Activated CD4-positive, alpha-beta T cell treated with anti-CD3 and anti-CD28 coated beads, Interleukin-2, amount 50 U/mL, for 16 hours (primary cell): ENCODE data around the gene PEAK3.

Experiments used
- DNase-seq: peaks from one replicate; pipeline ENCODE4 v3.0.0-alpha.2; 2020

PEAK3 gene, protein sequence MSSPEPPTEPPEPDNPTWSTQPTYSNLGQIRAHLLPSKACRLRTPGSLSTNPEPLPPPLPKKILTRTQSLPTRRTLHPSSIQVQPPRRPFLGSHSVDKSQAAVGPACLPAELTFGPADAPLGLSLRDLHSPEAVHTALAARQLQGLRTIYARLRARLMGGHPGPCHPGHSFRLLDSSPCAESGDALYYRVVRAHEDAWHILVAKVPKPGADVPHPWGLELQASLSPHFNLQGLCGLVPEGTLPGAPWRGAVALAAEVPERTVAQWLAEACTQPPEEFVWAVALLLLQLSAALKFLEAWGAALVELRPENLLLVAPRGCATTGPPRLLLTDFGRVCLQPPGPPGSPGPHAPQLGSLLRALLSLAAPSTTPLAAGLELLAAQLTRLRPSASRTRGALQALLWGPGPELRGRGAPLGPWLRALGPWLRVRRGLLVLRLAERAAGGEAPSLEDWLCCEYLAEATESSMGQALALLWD

GRCh38 chr19:2282062-2282861 is at the start of gene PEAK3:
TSS of gene PEAK3 (minus strand) at chr19:2282175. CDS start at chr19:2280931, 1,244 bp downstream.
- DNase-seq, result no peak

DNA sequence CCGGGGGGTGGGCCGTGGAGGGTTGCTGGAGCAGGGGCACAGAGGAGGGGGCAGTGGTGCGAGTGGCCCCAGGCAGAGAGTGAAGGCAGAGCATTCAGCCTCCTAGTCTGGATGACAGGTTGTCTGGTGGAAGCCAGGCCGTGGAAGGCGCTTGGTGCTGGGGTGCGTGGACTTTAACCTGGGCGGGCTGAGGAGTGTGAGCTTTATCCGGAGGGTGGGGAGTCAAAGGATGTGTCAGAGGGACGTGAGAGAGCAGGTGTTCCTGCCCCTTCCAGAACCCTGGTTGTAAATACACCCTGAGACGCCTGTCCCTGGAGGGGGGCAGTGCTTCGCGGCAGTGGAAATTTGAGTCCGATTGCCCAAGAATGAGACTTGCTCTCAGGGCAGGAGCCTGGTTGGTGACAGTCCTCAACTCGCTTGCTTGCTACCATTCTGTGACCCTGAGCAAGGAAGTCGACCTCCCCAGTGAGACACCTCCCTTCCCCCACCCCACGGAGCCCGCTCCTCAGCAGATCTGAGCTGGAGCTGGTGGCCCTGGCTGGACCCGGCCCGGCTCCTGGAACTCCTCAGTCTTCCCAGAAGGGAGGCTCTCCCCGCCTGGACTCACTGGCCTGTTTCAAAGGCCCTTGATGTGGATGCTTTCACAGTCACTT is 48.8 kb upstream of the PEAK3 start:
- no peak for DNase-seq

GRCh38 chr19:2330255-2330631 is 48.3 kb upstream of the PEAK3 start:
- DNase-seq, result no peak

DNA sequence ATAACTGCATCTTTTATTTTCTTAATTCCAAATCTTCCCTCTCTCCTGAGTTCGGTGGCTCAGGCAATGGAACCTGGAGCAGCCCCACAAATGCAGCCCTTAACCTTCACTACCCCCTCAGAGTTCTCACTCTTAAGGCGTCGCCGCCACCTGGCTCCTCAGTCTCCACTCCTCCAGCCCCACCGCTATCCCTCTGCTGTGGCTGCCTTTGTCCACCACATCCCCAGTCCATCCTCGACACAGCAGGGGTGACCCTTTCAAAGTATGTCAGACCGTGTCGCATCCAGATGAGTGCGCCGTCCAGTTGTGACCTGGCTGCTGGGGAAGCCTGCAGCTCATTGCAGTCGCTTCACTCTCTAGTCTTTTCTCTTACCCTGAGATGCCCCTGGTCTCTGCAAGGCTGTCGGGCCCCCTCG is 47.5 kb upstream of the PEAK3 start:
- no peak for DNase-seq

DNA sequence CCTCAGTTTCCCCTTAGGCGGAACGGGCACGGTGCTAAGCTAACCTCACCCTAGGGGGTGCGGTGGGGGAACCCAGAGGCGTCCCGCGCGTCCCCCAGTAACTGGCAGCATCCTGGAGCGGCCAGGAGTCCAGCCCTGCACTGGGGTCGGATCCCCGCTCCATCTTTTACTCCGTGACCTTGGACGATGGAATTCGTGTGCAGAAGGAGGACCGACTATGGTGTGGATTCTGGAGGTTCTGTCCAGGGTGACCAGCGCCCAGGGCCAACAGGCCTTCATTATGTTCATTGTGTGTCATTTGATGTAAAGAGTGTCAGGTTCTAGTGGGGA is 47.1 kb upstream of the PEAK3 start:
- no peak for DNase-seq

DNA sequence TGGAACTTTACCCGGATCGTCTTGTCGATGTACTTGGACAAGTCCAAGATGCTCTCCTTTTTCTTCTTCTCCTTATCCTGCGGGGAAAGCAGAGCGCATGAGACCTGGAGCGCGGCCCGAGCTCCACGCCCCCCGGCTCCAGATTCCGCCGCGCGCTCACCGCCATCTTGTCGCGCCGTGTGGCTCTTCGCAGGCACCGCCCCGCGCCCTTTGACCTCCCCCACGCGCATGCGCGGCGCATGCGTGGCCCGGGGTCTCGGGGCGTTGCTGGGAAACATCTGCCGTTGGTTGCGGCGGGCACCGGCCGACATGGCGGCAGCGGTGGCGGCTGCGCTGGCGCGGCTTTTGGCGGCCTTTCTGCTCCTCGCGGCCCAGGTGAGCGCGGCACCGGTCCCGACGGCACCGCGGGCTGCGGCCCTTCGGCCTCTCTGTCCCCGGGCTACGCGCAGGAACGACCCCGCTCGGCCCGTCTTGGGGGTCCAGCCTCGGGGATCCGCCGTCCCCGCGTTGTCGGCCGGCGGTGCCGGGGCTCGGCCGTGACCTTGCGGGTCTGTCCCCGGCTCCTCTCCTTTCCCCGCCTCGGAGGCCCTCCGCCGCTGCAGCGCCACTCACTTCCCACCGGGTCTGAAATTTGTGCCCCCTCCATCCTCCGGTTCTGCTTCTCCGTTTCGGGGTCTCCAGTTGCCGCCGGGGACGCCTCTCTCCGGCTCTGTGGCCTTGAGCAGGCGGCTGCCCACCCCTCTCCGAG is 46.6 kb upstream of the PEAK3 start, which contains the start of the genes LSM7 and SPPL2B:
LSM7 (minus strand) TSS at position 186 of the 748 bp plus-strand sequence; CDS start at position 166, 20 bp downstream.
SPPL2B (plus strand) TSS at position 284 of the 748 bp plus-strand sequence; CDS start at position 310, 26 bp downstream.
- peak; percentile 94 for DNase-seq

DNA sequence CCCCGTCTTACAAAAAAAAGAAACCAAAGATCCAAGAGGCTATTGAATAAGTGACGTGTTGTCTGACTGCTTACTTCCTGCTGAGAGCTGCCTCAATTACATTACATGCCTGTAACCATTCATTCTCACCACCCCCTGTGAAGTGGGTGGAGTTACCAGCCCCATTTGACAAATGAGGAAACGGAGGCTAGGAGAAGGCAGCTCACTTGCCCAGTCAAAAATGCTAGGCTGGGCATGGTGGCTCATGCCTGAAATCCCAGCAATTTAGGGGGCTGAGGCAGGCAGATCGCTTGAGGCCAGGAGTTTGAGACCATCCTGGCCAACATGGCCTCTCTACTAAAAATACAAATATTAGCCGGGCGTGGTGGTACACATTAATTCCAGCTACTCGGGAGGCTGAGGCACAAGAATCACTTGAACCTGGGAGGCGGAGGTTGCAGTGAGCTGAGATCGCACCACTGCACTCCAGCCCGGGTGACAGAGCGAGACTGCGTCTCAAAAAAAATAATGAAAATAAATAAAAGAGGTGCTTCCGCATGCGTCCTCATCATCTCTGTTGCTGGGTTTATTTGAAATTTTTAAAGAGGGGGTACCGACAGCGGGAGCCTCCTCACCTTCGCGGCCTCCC is 45.9 kb upstream of the PEAK3 start:
- DNase-seq, result peak; percentile 91

DNA sequence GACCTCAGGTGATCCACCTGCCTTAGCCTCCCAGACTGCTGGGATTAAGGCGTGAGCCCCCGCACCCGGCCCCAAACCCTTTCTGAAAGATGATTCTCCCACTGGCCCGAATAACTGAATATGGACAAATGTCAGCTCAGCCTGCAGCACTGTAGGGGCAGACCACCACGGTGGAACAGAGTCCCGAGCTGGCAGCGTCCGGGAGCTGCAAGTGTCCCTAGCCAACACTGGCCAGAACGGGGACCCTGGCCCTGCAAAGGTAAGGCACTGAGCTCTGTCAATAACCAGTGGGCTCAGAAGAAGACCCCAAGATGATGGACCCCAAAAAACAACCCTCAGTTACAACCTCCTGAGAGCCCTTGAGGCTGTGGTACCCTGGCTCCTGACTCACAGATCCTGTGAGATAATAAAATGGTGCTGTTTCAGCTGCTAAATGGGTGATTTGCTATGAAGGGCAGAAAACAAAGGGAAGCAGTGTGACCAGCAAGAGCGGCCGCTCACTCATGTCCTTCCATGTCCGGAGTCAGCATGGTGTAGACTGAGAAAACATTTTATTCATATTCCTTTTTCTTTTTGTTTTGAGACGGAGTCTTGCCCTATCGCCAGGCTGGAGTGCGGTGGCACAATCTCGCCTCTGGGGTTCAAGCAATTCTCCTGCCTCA is 44.9 kb upstream of the PEAK3 start:
- DNase-seq, result no peak

- no peak for DNase-seq
These were observed 43.5 kb upstream of the PEAK3 start for GRCh38 chr19:2325281-2326046.

DNA sequence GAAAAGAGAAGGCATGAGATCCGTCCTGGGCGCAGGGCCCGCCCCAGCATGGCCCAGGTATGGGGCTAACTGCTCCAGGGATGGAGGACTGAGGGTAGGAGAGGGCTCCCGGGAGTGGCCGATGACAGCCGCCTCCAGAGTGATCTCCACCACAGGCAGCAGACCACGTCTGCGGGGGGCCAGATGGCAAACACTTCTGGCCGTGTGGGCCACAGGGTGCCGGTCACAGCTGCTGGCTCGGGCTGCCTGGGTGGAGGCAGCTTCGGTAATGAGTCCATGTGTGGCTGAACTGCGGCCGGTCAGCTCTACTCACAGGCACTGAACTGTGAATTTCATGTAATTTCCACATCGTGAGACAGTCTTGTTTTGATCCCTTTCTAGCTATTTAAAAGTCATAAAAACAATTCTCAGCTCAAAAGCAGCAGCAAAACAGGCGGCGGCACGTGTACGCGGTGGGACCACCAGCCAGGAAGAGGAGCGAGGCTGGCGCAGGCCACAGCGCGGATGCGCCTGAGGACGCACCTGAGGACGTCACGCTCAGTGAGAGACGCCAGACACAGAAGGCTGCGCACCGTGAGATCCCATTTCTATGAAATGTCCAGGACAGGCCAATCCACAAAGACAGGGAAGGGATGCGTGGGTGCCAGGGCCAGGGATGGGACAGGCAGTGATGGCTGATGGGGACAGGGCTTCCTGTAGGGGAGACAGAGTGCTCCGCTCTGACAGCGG is 42.4 kb upstream of the PEAK3 start:
- DNase-seq, result no peak

DNA sequence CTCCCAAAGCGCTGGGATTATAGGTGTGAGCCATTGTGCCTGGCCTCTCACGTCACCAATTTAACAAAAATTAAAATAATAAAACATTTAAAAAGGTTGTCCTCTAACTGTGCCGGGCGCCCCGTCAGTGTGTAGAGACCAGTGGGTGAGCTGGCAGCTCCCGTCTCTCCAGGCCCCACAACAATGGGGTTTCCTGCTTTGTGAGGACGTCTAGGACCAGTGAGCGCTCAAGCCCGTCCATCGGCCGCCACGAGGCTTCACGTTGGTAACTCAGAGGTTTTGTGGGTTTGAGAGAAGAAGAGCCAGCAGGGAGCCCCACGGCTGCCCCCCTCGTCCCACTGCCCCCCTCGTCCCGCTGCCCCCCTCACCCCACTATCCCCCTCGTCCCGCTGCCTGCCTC is 41.7 kb upstream of the PEAK3 start:
- no peak for DNase-seq

GRCh38 chr19:2321565-2322283 is 39.7 kb upstream of the PEAK3 start:
- DNase-seq, result no peak

GRCh38 chr19:2320939-2321338 is 39.0 kb upstream of the PEAK3 start:
- no peak for DNase-seq

GRCh38 chr19:2320049-2320448 is 38.1 kb upstream of the PEAK3 start:
- DNase-seq, result no peak

GRCh38 chr19:2319551-2319950 is 37.6 kb upstream of the PEAK3 start:
- DNase-seq, result no peak

GRCh38 chr19:2318923-2319322 is 36.9 kb upstream of the PEAK3 start:
- DNase-seq, result no peak

DNA sequence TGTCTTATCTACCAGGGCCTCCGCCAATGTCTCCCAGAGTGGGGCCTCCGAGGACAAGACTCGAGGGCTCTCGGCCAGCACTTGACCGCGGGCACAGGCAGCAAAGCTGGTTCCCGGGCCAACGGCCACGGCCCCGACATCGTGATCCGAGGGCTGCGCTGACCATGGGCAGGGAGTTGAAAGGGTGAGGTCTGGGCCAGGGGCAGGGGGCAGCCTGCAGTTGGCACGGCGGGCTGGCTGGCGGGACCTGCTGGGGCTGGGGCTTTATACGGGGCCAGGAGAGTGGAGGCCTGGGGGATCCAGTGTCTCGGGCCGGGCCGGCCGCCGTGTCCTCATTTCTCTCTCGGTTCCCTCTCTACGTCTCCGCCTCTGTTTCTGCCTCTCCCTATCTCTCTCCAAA is 35.8 kb upstream of the PEAK3 start:
- no peak for DNase-seq

GRCh38 chr19:2317300-2317699 is 35.3 kb upstream of the PEAK3 start:
- no peak for DNase-seq

DNA sequence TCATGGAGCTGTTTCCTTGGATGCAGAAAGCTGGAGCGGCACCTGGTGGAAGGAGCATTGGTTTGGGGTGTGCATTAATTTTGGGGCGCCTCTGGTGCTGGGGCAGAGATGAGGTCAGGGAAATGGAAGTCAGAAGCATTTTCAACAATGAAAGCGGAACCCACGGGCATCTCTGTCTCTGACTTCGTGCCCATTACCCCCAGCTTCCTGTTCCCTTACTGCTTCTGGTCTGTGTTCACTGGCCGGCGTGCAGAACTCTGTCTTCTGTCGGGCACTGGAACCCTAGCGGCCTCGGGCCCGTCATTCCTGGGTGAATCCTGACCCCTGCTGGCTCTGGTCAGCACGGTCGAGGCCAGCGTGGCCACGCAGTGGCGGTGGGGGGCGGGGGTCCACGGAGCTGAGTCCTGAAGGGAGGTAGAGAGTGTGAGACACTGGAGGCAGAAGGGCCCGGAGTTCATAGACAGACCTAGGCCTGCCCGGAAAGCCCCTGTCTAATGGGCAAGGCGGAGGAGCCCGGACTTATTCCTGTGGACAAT is 33.9 kb upstream of the PEAK3 start:
- no peak for DNase-seq
